ENCODE measurements around the gene FAF1. TPM values are rescaled to one million over a fixed set of nuclear protein-coding genes. Genes with fewer than 3 reads are reported as not detected.

Gene FAF1
- total and polyA plus RNA-seq, 9 of the 15 experiments (the other 6 are each of a cell fraction or from before 2014, with no cell fraction given): 48.7 to 225 (median 118) TPM

DNA sequence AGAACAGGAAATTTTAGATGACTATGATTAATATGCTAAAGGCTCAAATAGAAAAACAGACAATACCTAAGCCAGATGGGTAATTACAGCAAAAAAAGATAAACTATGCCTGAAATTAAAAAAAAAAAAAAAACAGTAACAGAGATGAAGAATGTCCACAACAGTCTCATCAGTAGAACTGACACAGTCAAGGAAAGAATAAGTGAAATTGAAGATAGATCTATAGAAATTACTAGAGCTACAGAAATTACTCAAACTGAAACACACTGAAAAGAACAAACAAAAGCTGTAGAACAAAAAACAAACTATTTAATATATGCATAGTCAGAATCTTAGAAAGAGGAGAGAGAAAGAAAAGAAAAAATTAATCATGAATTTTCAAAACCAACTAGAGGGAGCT is 112.8 kb downstream of the FAF1 start:
- Histone ChIP-seq H3K36me3 (ENCODE audit: control insufficient read depth, insufficient read depth, low read length) (no peaks in the 10 kb centered on the region; the same call in 2 of the 3 replicates), H3K79me2 (ENCODE audit: control insufficient read depth, insufficient read depth, low read length) (peaks cover 77% of the 10 kb centered on the region), H3K9me3 (replicated peaks; ENCODE audit: control insufficient read depth, insufficient read depth, low read depth, low read length) (no peaks in the 10 kb centered on the region), H3K4me2 (ENCODE audit: insufficient read depth, low read length) (no peak overlapping the region), H3K4me3 (no peak overlapping the region), H3K27ac (ENCODE audit: extremely low read depth, low read depth, low read length) (no peak overlapping the region), H3K27me3 (ENCODE audit: control insufficient read depth in 2 of 2, insufficient read depth in 2 of 2, low read length in 2 of 2) (no peaks in the 10 kb centered on the region), H4K20me1 (replicated peaks; ENCODE audit: control insufficient read depth, insufficient read depth, low read length) (no peaks in the 10 kb centered on the region), H2AFZ (ENCODE audit: low read depth, low read length) (no peak overlapping the region), H3K9me1 (ENCODE audit: control insufficient read depth, insufficient read depth, low read length) (no peaks in the 10 kb centered on the region), H3K9ac (ENCODE audit: insufficient read depth in 1 of 2, low read depth in 2 of 2, low read length in 2 of 2) (no peak overlapping the region), H3K4me1 (replicated peaks in 1 of 2; ENCODE audit: control insufficient read depth in 2 of 2, insufficient read depth in 2 of 2, low read length in 2 of 2) (peaks cover 0 to 3% of the 10 kb centered on the region in 2 experiments; a peak in 2 of 5 replicates)
- intact Hi-C loops (cut with micrococcal nuclease) (no loop called here), in situ Hi-C loops (cut with MboI) (no loop called here)
- CTCF ChIA-PET (ENCODE audit: low intra/inter-chr PET ratio): no interaction called here
- peak; percentile 65 for FAIRE-seq
- BruUV-seq (replicated peaks): no TSS peak
- TF ChIP-seq DLX4 (CRISPR knock-in tag; IDR thresholded peaks at IDR 0.05): no peak
- peak; percentile 20; the same call in 1 of the 2 replicates for TF ChIP-seq ZNF316 (IDR thresholded peaks at IDR 0.05)
- TF ChIP-seq CBX3 (IDR thresholded peaks at IDR 0.05; ENCODE audit: borderline replicate concordance in 1 of 2, low read length in 2 of 2): peak in 1 of 2 experiments; percentile 46; a peak in 1 of 3 replicates
- TF ChIP-seq, protein P1, sequence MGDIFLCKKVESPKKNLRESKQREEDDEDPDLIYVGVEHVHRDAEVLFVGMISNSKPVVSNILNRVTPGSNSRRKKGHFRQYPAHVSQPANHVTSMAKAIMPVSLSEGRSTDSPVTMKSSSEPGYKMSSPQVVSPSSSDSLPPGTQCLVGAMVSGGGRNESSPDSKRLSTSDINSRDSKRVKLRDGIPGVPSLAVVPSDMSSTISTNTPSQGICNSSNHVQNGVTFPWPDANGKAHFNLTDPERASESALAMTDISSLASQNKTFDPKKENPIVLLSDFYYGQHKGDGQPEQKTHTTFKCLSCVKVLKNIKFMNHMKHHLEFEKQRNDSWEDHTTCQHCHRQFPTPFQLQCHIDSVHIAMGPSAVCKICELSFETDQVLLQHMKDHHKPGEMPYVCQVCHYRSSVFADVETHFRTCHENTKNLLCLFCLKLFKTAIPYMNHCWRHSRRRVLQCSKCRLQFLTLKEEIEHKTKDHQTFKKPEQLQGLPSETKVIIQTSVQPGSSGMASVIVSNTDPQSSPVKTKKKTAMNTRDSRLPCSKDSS (IDR thresholded peaks at IDR 0.05; ENCODE audit: low read depth, partially characterized antibody): peak; percentile 69
- POLR2A ChIA-PET: interaction anchor here (0.7 kb wide), 1 partner anchor 23 kb away, joined by 3 read pairs; no protein-coding TSS in a partner anchor
- DNase-seq (ENCODE audit: extremely low read depth in 1 of 4, low spot score in 3 of 4): no peak
- ATAC-seq: no peak

Data from K562 (cell line).